ENCODE measurements around the gene KCNB1. TPM values are rescaled to one million over a fixed set of nuclear protein-coding genes. Genes with fewer than 3 reads are reported as not detected.

Gene KCNB1
- total and polyA plus RNA-seq, 2 of the 4 experiments (the other 2 are of a cell fraction): 0.05 TPM; not detected in 1

DNA sequence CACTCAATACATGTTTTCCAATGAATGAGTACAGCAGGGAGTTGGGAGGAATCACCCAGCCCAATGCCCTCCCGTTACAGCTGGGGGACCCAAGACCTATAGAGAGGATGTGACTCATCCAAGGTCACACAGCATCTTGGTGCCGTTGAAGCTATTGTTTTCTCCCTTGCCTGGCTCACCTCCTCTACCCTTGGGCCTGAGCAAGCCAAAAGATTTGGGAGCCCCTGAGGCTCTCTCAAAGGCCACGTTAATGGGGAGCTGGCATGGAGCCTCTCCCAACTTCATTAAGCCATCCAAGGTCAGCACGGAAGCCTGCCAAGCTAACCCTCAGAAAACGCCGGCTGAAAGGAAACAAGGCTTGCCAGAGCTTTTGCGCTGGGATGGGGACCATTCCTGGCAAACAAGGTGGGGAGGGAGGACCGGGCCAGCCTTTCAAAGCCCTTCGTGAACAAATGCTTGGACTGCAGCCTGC, 30.4 kb downstream of the KCNB1 start:
- H3K4me1 ChIP-seq (ENCODE audit: control insufficient read depth, insufficient read depth, low read length): no peaks in the 10 kb centered on the region
- no peaks in the 10 kb centered on the region for H3K9me3 ChIP-seq (ENCODE audit: control insufficient read depth, insufficient read depth, low read length)
- H3K27me3 ChIP-seq (ENCODE audit: control insufficient read depth, insufficient read depth, low read length): peaks cover 44% of the 10 kb centered on the region
- no peak overlapping the region for H3K4me3 ChIP-seq (ENCODE audit: insufficient read depth, low read depth, low read length)
- H2BK120ac ChIP-seq (ENCODE audit: low read depth, low read length): no peak overlapping the region
- no peak overlapping the region for H3K18ac ChIP-seq (ENCODE audit: low read depth, low read length)
- H4K20me1 ChIP-seq (ENCODE audit: insufficient read depth, low read length): no peaks in the 10 kb centered on the region
- H4K91ac ChIP-seq (ENCODE audit: insufficient read depth, low read depth, low read length): no peak overlapping the region
- WGBS, 2 experiments (ENCODE audit: extremely low coverage in 2 of 2, insufficient read length in 1 of 2): 20% methylated on average over 1 of the region's 9 CpGs; no CpG with 5 or more reads in 1 of the 2 experiments
- H3K9ac ChIP-seq (ENCODE audit: low read depth, low read length): no peak overlapping the region
- H2AK5ac ChIP-seq (ENCODE audit: low read depth, low read length): no peak overlapping the region
- CTCF ChIA-PET: no interaction called here
- H3K79me1 ChIP-seq (ENCODE audit: low read depth in 1 of 2, low read length in 2 of 2): no peaks in the 10 kb centered on the region
- H3K56ac ChIP-seq (ENCODE audit: extremely low read depth, insufficient read depth, low read length): no peak overlapping the region
- dilution Hi-C loops (cut with HindIII; ENCODE audit: low sequenced_read_pairs, unreplicated experiment): no loop called here
- no peaks in the 10 kb centered on the region for H3K36me3 ChIP-seq (ENCODE audit: control insufficient read depth, insufficient read depth, low read length)
- DNase-seq (no peak), ATAC-seq (ENCODE audit: low read depth) (no peak)
- POLR2A ChIA-PET (ENCODE audit: unreplicated experiment): no interaction called here
- H2AK9ac ChIP-seq (replicated peaks; ENCODE audit: low read depth, low read length, poor library complexity): no peak overlapping the region
- in situ Hi-C loops (cut with MboI; ENCODE audit: low sequenced_read_pairs): no loop called here
- no peak overlapping the region for H2BK15ac ChIP-seq (ENCODE audit: low read depth, low read length)
- H4K8ac ChIP-seq (ENCODE audit: low read depth in 2 of 2, low read length in 2 of 2): no peak overlapping the region
- no peak overlapping the region for H2AFZ ChIP-seq (replicated peaks; ENCODE audit: low read length, poor library complexity)
- no peak overlapping the region for H3K4ac ChIP-seq (ENCODE audit: low read depth, low read length)
- H3K27ac ChIP-seq (ENCODE audit: insufficient read depth, low read length): no peak overlapping the region
- H3K23ac ChIP-seq (ENCODE audit: low read depth, low read length): no peak overlapping the region
- no TSS peak for BruUV-seq (replicated peaks)
- H2BK5ac ChIP-seq (ENCODE audit: low read depth, low read length, poor library complexity, severe bottlenecking): no peak overlapping the region
- H3K9me1 ChIP-seq (ENCODE audit: insufficient read depth, low read length): no peaks in the 10 kb centered on the region
- TF ChIP-seq, protein P1, sequence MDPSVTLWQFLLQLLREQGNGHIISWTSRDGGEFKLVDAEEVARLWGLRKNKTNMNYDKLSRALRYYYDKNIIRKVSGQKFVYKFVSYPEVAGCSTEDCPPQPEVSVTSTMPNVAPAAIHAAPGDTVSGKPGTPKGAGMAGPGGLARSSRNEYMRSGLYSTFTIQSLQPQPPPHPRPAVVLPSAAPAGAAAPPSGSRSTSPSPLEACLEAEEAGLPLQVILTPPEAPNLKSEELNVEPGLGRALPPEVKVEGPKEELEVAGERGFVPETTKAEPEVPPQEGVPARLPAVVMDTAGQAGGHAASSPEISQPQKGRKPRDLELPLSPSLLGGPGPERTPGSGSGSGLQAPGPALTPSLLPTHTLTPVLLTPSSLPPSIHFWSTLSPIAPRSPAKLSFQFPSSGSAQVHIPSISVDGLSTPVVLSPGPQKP (IDR thresholded peaks at IDR 0.05; ENCODE audit: borderline replicate concordance, low read depth, low read length): no peak
- intact Hi-C loops (cut with micrococcal nuclease): no loop called here
- H4K5ac ChIP-seq (ENCODE audit: low read depth, low read length): no peak overlapping the region
- H3K4me2 ChIP-seq (ENCODE audit: low read depth, low read length): no peak overlapping the region
- no peak overlapping the region for H2BK20ac ChIP-seq (ENCODE audit: low read depth, low read length)
- no peak overlapping the region for H3K14ac ChIP-seq (replicated peaks; ENCODE audit: low read depth, low read length)

All from IMR-90 (cell line).